DND-41 (cell line): Measurements from ENCODE around the gene SOX6.
A peak's percentile ranks its signal among the peaks of the same experiment; 100 is the strongest.

Experiments used
- ATAC-seq: fragments of 200-7000 bp; cut with Tn5 transposase; 3 replicates; pipeline ENCODE4 v1.9.1; 2021; ENCODE audit warnings: low read depth; ENCODE audit not compliant: insufficient read depth
- DNase-seq: peaks from one replicate; pipeline ENCODE4 v3.0.0-alpha.2; 2020
- H2AFZ ChIP-seq: 2 replicates; pipeline ENCODE4 v1.6.0; 2012; ENCODE audit warnings: low read depth, low read length
- H3K27ac ChIP-seq: 2 replicates; pipeline ENCODE4 v1.5.1; 2012; ENCODE audit warnings: low read length, inconsistent platforms
- H3K27me3 ChIP-seq: fragments of 200-600 bp; sonication (generic); 2 replicates; pipeline ENCODE4 v1.6.0; 2012; ENCODE audit warnings: low read length, mild to moderate bottlenecking, inconsistent platforms; ENCODE audit not compliant: insufficient read depth, poor library complexity
- H3K36me3 ChIP-seq: 2 replicates; pipeline ENCODE4 v1.5.1; 2012; ENCODE audit warnings: low read length, inconsistent platforms; ENCODE audit not compliant: insufficient read depth
- H3K4me1 ChIP-seq: 2 replicates; pipeline ENCODE4 v1.5.1; 2012; ENCODE audit warnings: mild to moderate bottlenecking, low read length; ENCODE audit not compliant: insufficient read depth
- H3K4me2 ChIP-seq: 2 replicates; pipeline ENCODE4 v1.6.0; 2012; ENCODE audit warnings: mild to moderate bottlenecking, moderate library complexity, low read length, inconsistent platforms; ENCODE audit not compliant: insufficient read depth
- H3K4me3 ChIP-seq, 2 experiments: fragments of 200-600 bp in 1 of 2; shearing (Covaris generic) in 1 of 2; 2 replicates each; pipeline ENCODE4 v1.5.1; 2012 to 2016; ENCODE audit warnings: inconsistent platforms in 2 of 2, low read length in 2 of 2, mild to moderate bottlenecking in 2 of 2, low read depth in 1 of 2, moderate library complexity in 1 of 2
- H3K79me2 ChIP-seq: 2 replicates; pipeline ENCODE4 v1.6.0; 2012; ENCODE audit warnings: low read length, inconsistent platforms; ENCODE audit not compliant: insufficient read depth
- H3K9ac ChIP-seq: 2 replicates; pipeline ENCODE4 v1.6.0; 2012; ENCODE audit warnings: low read depth, mild to moderate bottlenecking, inconsistent platforms, low read length, moderate library complexity
- H3K9me3 ChIP-seq: 2 replicates; pipeline ENCODE4 v1.5.1; 2012; ENCODE audit warnings: low read length, moderate library complexity, mild to moderate bottlenecking, inconsistent platforms; ENCODE audit not compliant: insufficient read depth, severe bottlenecking
- H4K20me1 ChIP-seq: 2 replicates; pipeline ENCODE4 v1.6.0; 2012; ENCODE audit warnings: low read length; ENCODE audit not compliant: insufficient read depth
- CTCF ChIP-seq: IDR thresholded peaks from 2 replicates; pipeline ENCODE4 v1.5.1; 2012; ENCODE audit warnings: borderline replicate concordance, low read length, moderate library complexity, mild to moderate bottlenecking; ENCODE audit not compliant: poor library complexity, severe bottlenecking; ENCODE audit errors: extremely low read depth
- EZH2 ChIP-seq: IDR thresholded peaks from 3 replicates; pipeline ENCODE4 v1.6.1; 2012; ENCODE audit warnings: borderline replicate concordance, low read depth, mild to moderate bottlenecking, moderate library complexity, low read length, inconsistent platforms; ENCODE audit not compliant: severe bottlenecking

SOX6 gene

GRCh38 chr11:16287630-16288280 is 68.6 kb downstream of the SOX6 start:
- Histone ChIP-seq H3K36me3 (no peaks in the 10 kb centered on the region), H3K27ac (no peak overlapping the region), H3K4me2 (no peak overlapping the region), H2AFZ (no peak overlapping the region), H3K9ac (no peak overlapping the region), H3K9me3 (no peaks in the 10 kb centered on the region), H3K79me2 (no peaks in the 10 kb centered on the region), H3K4me1 (no peaks in the 10 kb centered on the region), H3K27me3 (no peaks in the 10 kb centered on the region), H4K20me1 (no peaks in the 10 kb centered on the region), H3K4me3 (no peak overlapping the region)
- no peak for DNase-seq
- no peak for TF ChIP-seq EZH2
- no peak for TF ChIP-seq CTCF
- no peak for ATAC-seq

- H3K4me2 ChIP-seq, result no peak overlapping the region
- H3K27me3 ChIP-seq, result no peaks in the 10 kb centered on the region
- H3K9ac ChIP-seq, result no peak overlapping the region
- H3K36me3 ChIP-seq, result no peaks in the 10 kb centered on the region
- no peak overlapping the region for H3K4me3 ChIP-seq
- TF ChIP-seq EZH2, result no peak
- ATAC-seq (no peak), DNase-seq (no peak)
- H3K27ac ChIP-seq, result no peak overlapping the region
- no peaks in the 10 kb centered on the region for H4K20me1 ChIP-seq
- H3K79me2 ChIP-seq, result no peaks in the 10 kb centered on the region
- H2AFZ ChIP-seq, result no peak overlapping the region
- no peaks in the 10 kb centered on the region for H3K9me3 ChIP-seq
- no peaks in the 10 kb centered on the region for H3K4me1 ChIP-seq
These were observed 70.3 kb downstream of the SOX6 start for GRCh38 chr11:16286095-16286494.

- H3K27ac ChIP-seq, result no peak overlapping the region
- H3K79me2 ChIP-seq, result no peaks in the 10 kb centered on the region
- H3K27me3 ChIP-seq, result no peaks in the 10 kb centered on the region
- H3K36me3 ChIP-seq, result no peaks in the 10 kb centered on the region
- no peak for TF ChIP-seq EZH2
- TF ChIP-seq CTCF, result no peak
- ATAC-seq (no peak), DNase-seq (peak; percentile 5)
- no peaks in the 10 kb centered on the region for H4K20me1 ChIP-seq
- H3K9me3 ChIP-seq, result no peaks in the 10 kb centered on the region
- no peak overlapping the region for H2AFZ ChIP-seq
- no peak overlapping the region for H3K4me2 ChIP-seq
- no peaks in the 10 kb centered on the region for H3K4me1 ChIP-seq
- no peak overlapping the region for H3K9ac ChIP-seq
- H3K4me3 ChIP-seq, result no peak overlapping the region
These were observed 76.1 kb downstream of the SOX6 start for GRCh38 chr11:16280256-16280682.

GRCh38 chr11:16279524-16279923 is 76.8 kb downstream of the SOX6 start:
- Histone ChIP-seq H3K27ac (no peak overlapping the region), H3K4me2 (no peak overlapping the region), H4K20me1 (no peaks in the 10 kb centered on the region), H3K79me2 (no peaks in the 10 kb centered on the region), H2AFZ (no peak overlapping the region), H3K9ac (no peak overlapping the region), H3K27me3 (no peaks in the 10 kb centered on the region), H3K36me3 (no peaks in the 10 kb centered on the region), H3K4me3 (no peak overlapping the region), H3K4me1 (no peaks in the 10 kb centered on the region), H3K9me3 (no peaks in the 10 kb centered on the region)
- no peak for ATAC-seq
- DNase-seq, result no peak
- no peak for TF ChIP-seq EZH2
- no peak for TF ChIP-seq CTCF
